ENCODE data around the gene LRRC17.

The LRRC17 gene

DNA sequence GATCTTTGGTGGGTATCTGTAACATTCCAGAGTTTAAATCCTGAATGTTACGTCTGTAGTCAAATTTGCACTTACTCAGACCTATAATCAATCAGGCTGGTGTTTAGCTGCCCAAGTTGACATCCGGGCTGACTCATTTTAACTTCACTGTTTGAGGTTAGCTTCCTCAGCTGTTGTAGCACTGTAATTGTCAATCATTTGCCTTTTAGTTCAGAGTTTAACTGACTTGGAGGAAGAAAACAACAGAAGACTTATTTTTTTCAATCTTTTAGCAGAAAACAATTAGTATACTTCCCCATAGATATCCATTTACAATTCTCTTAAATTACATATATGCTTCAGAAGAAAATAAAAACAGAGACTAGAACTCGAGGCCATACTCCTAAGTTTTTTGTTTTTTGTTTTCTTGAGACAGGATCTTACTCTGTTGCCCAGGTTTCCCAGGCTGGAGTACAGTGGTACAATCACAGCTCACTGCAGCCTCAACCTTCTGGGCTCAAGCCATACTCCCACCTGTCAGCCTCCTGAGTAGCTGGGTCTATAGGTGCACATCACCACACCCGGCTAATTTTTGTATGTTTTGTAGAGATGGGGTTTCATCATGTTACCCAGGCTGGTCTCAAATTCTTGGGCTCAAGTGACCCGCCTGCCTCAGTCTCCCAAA, 38.5 kb upstream of the LRRC17 start:
- no peak overlapping the region for H3K4me3 ChIP-seq (ENCODE audit: low read depth, low read length)
- TF ChIP-seq, protein P1, sequence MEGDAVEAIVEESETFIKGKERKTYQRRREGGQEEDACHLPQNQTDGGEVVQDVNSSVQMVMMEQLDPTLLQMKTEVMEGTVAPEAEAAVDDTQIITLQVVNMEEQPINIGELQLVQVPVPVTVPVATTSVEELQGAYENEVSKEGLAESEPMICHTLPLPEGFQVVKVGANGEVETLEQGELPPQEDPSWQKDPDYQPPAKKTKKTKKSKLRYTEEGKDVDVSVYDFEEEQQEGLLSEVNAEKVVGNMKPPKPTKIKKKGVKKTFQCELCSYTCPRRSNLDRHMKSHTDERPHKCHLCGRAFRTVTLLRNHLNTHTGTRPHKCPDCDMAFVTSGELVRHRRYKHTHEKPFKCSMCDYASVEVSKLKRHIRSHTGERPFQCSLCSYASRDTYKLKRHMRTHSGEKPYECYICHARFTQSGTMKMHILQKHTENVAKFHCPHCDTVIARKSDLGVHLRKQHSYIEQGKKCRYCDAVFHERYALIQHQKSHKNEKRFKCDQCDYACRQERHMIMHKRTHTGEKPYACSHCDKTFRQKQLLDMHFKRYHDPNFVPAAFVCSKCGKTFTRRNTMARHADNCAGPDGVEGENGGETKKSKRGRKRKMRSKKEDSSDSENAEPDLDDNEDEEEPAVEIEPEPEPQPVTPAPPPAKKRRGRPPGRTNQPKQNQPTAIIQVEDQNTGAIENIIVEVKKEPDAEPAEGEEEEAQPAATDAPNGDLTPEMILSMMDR (IDR thresholded peaks at IDR 0.05; ENCODE audit: control insufficient read depth, extremely low read depth, insufficient read depth) = no peak
- no peak for DNase-seq (ENCODE audit: low read depth)

DNA sequence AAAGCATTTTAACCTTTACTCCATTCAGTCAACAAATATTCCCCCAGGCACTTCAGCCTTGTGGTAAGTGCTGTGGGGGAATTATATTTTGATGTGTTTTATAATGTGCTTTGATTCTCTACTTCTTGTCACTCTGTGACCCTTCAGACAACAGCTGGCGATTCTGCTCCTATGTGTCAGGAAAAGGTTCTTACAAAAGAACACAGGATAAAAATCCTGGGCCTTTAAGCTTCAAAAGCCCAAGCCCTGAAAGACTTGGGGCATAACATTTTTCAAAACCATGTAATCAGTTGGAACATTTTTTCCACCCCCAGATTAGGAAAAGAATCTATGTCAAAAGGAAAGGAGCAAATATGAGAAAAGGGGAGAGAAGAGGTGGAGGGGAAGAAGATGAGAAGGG, 37.8 kb upstream of the LRRC17 start:
- DNase-seq (ENCODE audit: low read depth) = no peak
- no peak overlapping the region for H3K4me3 ChIP-seq (ENCODE audit: low read depth, low read length)
- TF ChIP-seq, protein P1 (IDR thresholded peaks at IDR 0.05; ENCODE audit: control insufficient read depth, extremely low read depth, insufficient read depth) = no peak

DNA sequence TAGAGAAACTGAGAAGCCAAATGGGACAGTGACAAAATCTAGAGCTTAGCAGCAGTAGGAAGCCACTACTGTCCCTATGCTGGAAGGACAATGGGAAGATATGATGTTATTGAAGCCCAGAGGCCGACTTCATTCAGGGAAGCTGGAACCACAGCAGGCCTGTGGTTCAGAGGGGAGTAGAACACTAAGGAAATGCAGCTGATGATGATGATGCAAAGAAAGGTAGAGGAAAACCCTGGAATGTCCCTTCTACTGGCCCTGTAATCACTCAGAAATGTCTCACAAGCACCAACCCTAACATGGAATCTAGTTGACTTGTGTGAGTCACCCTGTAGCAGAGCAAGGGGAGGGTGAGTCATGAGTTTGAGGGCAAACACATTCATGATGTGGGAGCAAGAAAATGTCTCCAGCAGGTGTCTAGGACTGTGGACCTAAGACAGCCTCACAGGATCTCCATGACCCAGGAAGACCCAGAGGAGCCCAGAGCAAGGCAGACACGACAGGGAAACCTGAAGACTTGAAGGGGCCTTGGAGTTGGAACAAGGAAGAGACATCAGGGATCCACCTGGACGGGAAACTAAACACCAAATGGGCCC, 37.0 kb upstream of the LRRC17 start:
- TF ChIP-seq, protein P1 (IDR thresholded peaks at IDR 0.05; ENCODE audit: control insufficient read depth, extremely low read depth, insufficient read depth) = no peak
- H3K4me3 ChIP-seq (ENCODE audit: low read depth, low read length) = no peak overlapping the region
- no peak for DNase-seq (ENCODE audit: low read depth)

DNA sequence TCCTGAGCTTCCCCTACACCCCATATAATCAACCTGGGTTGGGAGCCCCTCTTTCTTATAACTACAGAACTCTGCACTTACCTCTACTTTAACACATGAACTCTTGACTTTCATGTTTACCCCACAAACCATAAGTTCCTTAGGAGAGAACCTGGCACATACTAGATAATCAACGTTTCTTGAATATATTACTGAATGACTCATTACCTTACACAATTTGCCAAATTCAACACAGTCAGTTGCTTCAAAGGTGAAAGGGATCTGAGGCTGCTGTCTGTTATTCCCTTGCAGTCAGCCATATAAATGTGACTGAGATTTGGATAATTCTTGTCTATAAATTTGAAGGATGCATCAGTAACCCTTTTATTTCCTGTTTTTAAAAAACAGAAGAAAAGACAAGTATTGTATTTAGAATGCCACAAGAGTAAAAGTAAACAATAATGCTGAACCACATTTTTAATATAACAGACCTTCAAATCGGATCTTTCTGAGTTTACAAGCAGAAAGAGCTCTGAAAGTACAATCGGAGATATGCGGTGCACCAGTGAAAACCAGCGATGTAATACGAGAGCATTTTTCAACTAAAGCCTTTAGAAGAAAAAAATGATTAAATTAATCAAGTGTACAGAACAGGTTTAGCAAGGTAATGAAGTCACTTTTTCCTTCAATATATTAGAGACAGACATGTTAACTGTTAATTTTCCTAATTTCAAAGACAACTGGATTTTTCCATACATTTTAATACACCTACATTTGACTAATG, 29.5 kb upstream of the LRRC17 start:
- peak; percentile 46 for DNase-seq (ENCODE audit: low read depth)
- TF ChIP-seq, protein P1 (IDR thresholded peaks at IDR 0.05; ENCODE audit: control insufficient read depth, extremely low read depth, insufficient read depth) = no peak
- H3K4me3 ChIP-seq (ENCODE audit: low read depth, low read length) = no peak overlapping the region

DNA sequence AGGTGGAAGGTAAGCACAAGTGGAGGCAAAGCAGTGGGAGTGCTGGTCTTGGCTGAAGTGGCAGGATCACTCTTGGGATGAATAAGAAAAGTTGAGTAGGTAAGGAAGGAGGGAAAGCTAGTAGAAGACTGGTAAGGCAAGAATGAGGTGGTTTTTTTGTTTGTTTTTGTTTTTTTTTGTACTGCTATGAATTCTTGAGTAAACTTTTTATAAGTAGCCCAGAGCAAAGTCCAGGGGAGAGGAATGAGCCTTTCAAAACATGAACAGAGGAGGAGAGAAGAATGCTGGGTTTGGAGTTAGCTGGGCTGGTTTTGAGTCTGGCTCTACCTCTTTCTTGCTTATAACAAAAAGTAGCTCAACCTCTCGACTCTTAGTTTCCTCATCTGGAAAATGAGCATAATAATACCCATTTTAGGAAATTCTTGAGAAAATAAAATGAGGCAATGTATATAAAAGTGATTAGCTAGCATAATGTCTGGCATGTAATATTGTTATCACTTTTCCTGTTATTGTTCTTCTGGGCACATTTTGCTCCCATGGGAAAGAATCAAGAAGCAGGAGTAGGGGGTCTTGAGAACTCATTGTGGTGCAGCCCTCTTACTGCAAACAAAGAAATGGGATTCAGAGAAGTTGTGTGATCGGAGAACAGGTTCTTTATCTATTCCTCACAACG, 24.1 kb upstream of the LRRC17 start:
- TF ChIP-seq, protein P1 (IDR thresholded peaks at IDR 0.05; ENCODE audit: control insufficient read depth, extremely low read depth, insufficient read depth) = no peak
- DNase-seq (ENCODE audit: low read depth) = no peak

DNA sequence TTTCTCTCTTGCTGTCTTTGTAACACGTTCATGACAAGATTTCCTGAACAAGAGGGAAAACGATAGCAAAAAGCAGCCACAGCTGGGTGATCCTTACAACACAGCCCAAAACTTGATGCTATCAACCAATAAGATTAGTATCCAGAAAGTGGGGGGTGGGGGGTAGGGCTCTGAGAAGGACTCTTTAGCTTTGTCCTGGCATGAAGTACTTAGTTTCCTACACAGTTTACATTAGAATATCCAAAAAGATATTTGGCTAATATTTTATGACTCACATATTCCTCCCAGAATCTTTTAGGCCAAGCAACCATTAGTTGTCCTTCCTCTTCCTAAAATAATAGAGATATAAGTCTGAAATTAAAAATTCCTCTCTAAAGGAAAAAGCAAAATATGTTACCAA, 22.9 kb upstream of the LRRC17 start:
- no peak overlapping the region for H3K4me3 ChIP-seq (ENCODE audit: low read depth, low read length)
- TF ChIP-seq, protein P1 (IDR thresholded peaks at IDR 0.05; ENCODE audit: control insufficient read depth, extremely low read depth, insufficient read depth) = no peak

More for the DNA sequence above, 24.1 kb upstream of the LRRC17 start:
- H3K4me3 ChIP-seq (ENCODE audit: low read depth, low read length) = no peak overlapping the region

More for the DNA sequence above, 22.9 kb upstream of the LRRC17 start:
- no peak for DNase-seq (ENCODE audit: low read depth)

Measured in LNCaP clone FGC (cell line).